PFSK-1 (cell line): ENCODE data around the gene PKN2.

Source experiments
- FOXP2 ChIP-seq: optimal IDR thresholded peaks from 2 replicates; pipeline ENCODE3; 2011; ENCODE audit warnings: borderline replicate concordance, control low read depth, inconsistent platforms; ENCODE audit not compliant: insufficient read depth; ENCODE audit errors: extremely low read length, extremely low read depth
- POLR2AphosphoS5 ChIP-seq: IDR thresholded peaks from 2 replicates; pipeline ENCODE4 v1.6.1; 2012; ENCODE audit warnings: low read depth, mild to moderate bottlenecking, control low read depth, low read length, moderate library complexity
- SIN3A ChIP-seq: IDR thresholded peaks from 2 replicates; pipeline ENCODE4 v1.6.1; 2012; ENCODE audit warnings: mild to moderate bottlenecking, low read length, moderate library complexity, borderline replicate concordance; ENCODE audit not compliant: insufficient read depth
- TAF1 ChIP-seq: IDR thresholded peaks from 2 replicates; pipeline ENCODE4 v1.6.1; 2012; ENCODE audit warnings: low read length, control low read depth, borderline replicate concordance; ENCODE audit not compliant: insufficient read depth
- TF ChIP-seq, protein P1 (sequence below), 2 experiments: IDR thresholded peaks; 2 replicates each; pipeline versions ENCODE4 v1.6.1 to v1.8.0; 2011 to 2012; ENCODE audit warnings: low read depth in 2 of 2, low read length in 2 of 2, control low read depth in 1 of 2, inconsistent platforms in 1 of 2, mild to moderate bottlenecking in 1 of 2, moderate library complexity in 1 of 2; ENCODE audit not compliant: insufficient read depth in 1 of 2

The PKN2 gene

DNA sequence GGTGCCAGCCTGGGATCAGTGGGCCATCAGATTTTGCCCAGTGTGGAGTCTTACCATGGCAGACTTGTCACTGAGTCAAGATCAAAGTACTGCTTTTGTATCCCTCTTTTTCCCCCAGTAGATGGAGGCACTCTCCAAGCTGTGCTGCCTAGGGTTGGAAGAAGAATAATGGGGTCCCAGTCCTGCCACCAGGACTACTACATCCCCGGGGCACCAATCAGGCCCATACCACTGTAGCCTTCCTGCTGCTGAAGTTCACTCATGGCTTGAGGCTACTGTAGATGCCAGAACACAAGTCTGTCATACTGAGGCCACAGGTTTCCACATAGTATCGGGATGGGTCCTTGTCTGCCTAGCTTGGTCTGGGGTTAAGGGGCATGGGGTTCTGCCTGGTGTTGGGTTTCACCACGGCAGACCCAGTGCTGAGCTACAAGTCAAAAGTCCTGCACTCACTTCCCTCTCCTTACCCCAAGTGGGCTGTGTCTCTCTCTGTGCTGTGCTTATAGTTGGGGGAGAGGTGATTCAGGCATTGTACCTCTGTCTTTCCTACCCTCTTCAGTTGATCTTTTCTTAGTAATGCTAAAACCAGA lies 53.4 kb downstream of the PKN2 start:
- no peak for TF ChIP-seq TAF1
- TF ChIP-seq FOXP2, result no peak
- TF ChIP-seq POLR2AphosphoS5, result no peak
- TF ChIP-seq SIN3A, result no peak
- TF ChIP-seq, protein P1, sequence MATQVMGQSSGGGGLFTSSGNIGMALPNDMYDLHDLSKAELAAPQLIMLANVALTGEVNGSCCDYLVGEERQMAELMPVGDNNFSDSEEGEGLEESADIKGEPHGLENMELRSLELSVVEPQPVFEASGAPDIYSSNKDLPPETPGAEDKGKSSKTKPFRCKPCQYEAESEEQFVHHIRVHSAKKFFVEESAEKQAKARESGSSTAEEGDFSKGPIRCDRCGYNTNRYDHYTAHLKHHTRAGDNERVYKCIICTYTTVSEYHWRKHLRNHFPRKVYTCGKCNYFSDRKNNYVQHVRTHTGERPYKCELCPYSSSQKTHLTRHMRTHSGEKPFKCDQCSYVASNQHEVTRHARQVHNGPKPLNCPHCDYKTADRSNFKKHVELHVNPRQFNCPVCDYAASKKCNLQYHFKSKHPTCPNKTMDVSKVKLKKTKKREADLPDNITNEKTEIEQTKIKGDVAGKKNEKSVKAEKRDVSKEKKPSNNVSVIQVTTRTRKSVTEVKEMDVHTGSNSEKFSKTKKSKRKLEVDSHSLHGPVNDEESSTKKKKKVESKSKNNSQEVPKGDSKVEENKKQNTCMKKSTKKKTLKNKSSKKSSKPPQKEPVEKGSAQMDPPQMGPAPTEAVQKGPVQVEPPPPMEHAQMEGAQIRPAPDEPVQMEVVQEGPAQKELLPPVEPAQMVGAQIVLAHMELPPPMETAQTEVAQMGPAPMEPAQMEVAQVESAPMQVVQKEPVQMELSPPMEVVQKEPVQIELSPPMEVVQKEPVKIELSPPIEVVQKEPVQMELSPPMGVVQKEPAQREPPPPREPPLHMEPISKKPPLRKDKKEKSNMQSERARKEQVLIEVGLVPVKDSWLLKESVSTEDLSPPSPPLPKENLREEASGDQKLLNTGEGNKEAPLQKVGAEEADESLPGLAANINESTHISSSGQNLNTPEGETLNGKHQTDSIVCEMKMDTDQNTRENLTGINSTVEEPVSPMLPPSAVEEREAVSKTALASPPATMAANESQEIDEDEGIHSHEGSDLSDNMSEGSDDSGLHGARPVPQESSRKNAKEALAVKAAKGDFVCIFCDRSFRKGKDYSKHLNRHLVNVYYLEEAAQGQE (IDR thresholded peaks at IDR 0.05; ENCODE audit: insufficient read depth in 1 of 2, low read depth in 2 of 2, low read length in 2 of 2), result no peak

DNA sequence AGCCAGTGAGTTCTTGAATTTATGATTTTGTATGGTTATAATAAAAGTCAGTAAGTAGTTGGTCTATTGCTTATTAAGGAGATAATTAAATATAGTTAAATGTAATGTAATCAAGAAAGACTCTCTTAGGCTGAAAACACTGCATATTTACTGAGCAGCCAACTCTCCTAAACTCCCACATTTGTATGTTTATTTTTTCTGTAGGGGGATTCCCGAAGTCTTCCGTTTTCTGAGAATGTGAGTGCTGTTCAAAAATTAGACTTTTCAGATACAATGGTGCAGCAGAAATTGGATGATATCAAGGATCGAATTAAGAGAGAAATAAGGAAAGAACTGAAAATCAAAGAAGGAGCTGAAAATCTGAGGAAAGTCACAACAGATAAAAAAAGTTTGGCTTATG lies 56.7 kb downstream of the PKN2 start:
- TF ChIP-seq TAF1 (no peak), POLR2AphosphoS5 (no peak), SIN3A (no peak), FOXP2 (no peak)
- TF ChIP-seq, protein P1 (IDR thresholded peaks at IDR 0.05; ENCODE audit: insufficient read depth in 1 of 2, low read depth in 2 of 2, low read length in 2 of 2), result no peak

DNA sequence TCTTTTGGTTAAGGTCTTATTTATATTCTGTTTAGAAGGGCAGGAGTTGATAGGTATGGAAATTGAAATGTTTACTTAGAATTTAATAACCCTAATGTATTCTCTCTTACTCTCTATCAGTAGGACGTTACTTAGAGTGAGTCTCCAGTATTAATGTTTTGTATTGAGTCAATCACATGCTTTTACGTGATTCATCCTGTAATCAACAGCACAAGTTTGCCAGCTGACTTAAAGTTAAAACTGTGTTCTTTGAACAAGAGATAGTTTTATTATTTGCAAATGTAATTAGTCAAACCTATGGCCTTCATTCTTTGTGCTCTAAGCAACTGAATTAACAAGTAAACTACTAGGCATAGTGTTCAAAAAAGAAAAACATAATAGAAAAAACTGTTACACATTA lies 57.3 kb downstream of the PKN2 start:
- TF ChIP-seq SIN3A, result no peak
- no peak for TF ChIP-seq TAF1
- TF ChIP-seq, protein P1 (IDR thresholded peaks at IDR 0.05; ENCODE audit: insufficient read depth in 1 of 2, low read depth in 2 of 2, low read length in 2 of 2), result no peak
- no peak for TF ChIP-seq FOXP2

DNA sequence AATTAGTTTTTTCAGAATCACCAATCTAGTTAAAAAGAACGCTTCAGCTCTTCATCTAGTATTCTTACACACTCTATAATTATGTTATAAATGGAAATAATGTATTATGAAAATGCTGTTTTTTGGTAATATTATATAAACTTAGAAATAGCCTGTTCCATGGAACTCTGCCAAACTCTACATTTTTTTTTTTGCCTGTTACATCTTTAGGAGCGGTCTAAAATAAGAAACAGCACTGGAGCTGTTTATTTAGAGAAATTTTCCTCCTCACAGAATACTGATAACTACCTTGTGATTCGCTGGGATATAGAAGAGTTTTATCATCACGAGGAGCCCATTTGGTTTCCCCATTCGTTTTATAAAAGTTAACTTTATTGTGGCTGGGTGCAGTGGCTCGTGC lies 58.5 kb downstream of the PKN2 start:
- TF ChIP-seq FOXP2, result no peak
- TF ChIP-seq TAF1, result no peak
- TF ChIP-seq, protein P1 (IDR thresholded peaks at IDR 0.05; ENCODE audit: insufficient read depth in 1 of 2, low read depth in 2 of 2, low read length in 2 of 2), result no peak
- TF ChIP-seq POLR2AphosphoS5, result no peak

DNA sequence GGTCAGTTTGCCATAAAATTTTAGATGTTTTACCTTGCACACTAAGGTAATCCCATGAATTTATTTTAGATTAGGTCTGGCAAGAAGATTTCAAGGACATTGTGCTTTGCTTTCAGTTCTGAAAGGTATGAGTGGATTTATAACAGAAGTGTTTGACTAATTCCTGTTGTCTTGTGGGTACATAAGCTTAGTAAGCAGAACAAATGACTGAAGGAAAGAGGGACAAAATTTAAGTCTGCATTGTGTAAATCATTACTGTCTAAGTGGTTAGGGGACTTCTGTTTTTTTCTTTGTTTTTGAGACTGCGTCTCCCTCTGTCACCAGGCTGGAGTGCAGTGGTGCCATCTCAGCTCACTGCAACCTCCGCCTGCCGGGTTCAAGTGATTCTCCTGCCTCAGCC lies 60.1 kb downstream of the PKN2 start:
- TF ChIP-seq POLR2AphosphoS5, result no peak
- no peak for TF ChIP-seq SIN3A
- TF ChIP-seq FOXP2, result no peak
- TF ChIP-seq, protein P1 (IDR thresholded peaks at IDR 0.05; ENCODE audit: insufficient read depth in 1 of 2, low read depth in 2 of 2, low read length in 2 of 2), result no peak
- TF ChIP-seq TAF1, result no peak
